H9 (cell line): Measurements from ENCODE around the gene ATP5F1B. TPM values are rescaled to one million over a fixed set of nuclear protein-coding genes. Genes with fewer than 3 reads are reported as not detected.
A peak's percentile ranks its signal among the peaks of the same experiment; 100 is the strongest.

Experiments
- DNase-seq: peaks from one replicate; pipeline ENCODE4 v3.0.0-alpha.2; 2017
- H2AFZ ChIP-seq: one replicate; pipeline ENCODE4 v1.6.1; 2013; ENCODE audit warnings: mild to moderate bottlenecking, low read length, control low read depth, moderate library complexity
- H2AK5ac ChIP-seq: 2 replicates; pipeline ENCODE4 v1.6.1; 2013; ENCODE audit warnings: low read length, control low read depth, mixed read lengths; ENCODE audit not compliant: insufficient read length
- H2BK120ac ChIP-seq: one replicate; pipeline ENCODE4 v1.6.1; 2013; ENCODE audit warnings: low read depth, mild to moderate bottlenecking, low read length, control low read depth, inconsistent platforms; ENCODE audit not compliant: poor library complexity, severe bottlenecking
- H2BK12ac ChIP-seq: 2 replicates; pipeline ENCODE4 v1.6.1; 2013; ENCODE audit warnings: low read length, control low read depth, mixed read lengths, low read depth; ENCODE audit not compliant: insufficient read length
- H2BK15ac ChIP-seq: 2 replicates; pipeline ENCODE4 v1.6.1; 2013; ENCODE audit warnings: low read depth, low read length, control low read depth
- H2BK20ac ChIP-seq: one replicate; pipeline ENCODE4 v1.6.1; 2013; ENCODE audit warnings: low read depth, mild to moderate bottlenecking, low read length, control low read depth, inconsistent platforms; ENCODE audit not compliant: poor library complexity, severe bottlenecking
- H2BK5ac ChIP-seq: 2 replicates; pipeline ENCODE4 v1.6.1; 2013; ENCODE audit warnings: low read length, control low read depth, mixed read lengths; ENCODE audit not compliant: insufficient read length
- H3K14ac ChIP-seq: 2 replicates; pipeline ENCODE4 v1.6.1; 2013; ENCODE audit warnings: low read length, control low read depth; ENCODE audit not compliant: insufficient read depth
- H3K18ac ChIP-seq: 2 replicates; pipeline ENCODE4 v1.6.1; 2013; ENCODE audit warnings: low read depth, mild to moderate bottlenecking, mixed read lengths, low read length, control low read depth; ENCODE audit not compliant: insufficient read length
- H3K23ac ChIP-seq: 2 replicates; pipeline ENCODE4 v1.6.1; 2013; ENCODE audit warnings: low read length, control low read depth, mixed read lengths, low read depth; ENCODE audit not compliant: insufficient read length
- H3K23me2 ChIP-seq: 2 replicates; pipeline ENCODE4 v1.6.1; 2013; ENCODE audit warnings: low read depth, mild to moderate bottlenecking, mixed read lengths, low read length, control low read depth; ENCODE audit not compliant: insufficient read length, poor library complexity, severe bottlenecking
- H3K27ac ChIP-seq: 2 replicates; pipeline ENCODE4 v1.5.1; 2013; ENCODE audit warnings: low read length, control low read depth, mixed read lengths, low read depth; ENCODE audit not compliant: insufficient read length
- H3K27me3 ChIP-seq: 2 replicates; pipeline ENCODE4 v1.6.1; 2013; ENCODE audit warnings: low read length, control low read depth, inconsistent platforms; ENCODE audit not compliant: insufficient read depth
- H3K4ac ChIP-seq: 2 replicates; pipeline ENCODE4 v1.6.1; 2013; ENCODE audit warnings: low read depth, mild to moderate bottlenecking, control low read depth, inconsistent platforms, low read length, moderate library complexity
- H3K4me1 ChIP-seq: 2 replicates; pipeline ENCODE4 v1.6.1; 2013; ENCODE audit warnings: low read length, control low read depth, inconsistent platforms; ENCODE audit not compliant: insufficient read depth
- H3K4me2 ChIP-seq: 2 replicates; pipeline ENCODE4 v1.6.1; 2013; ENCODE audit warnings: low read length, control low read depth, mixed read lengths; ENCODE audit not compliant: insufficient read length, insufficient read depth
- H3K56ac ChIP-seq: 2 replicates; pipeline ENCODE4 v1.6.1; 2013; ENCODE audit warnings: low read depth, mild to moderate bottlenecking, mixed read lengths, low read length, control low read depth; ENCODE audit not compliant: insufficient read length
- H3K79me1 ChIP-seq: 2 replicates; pipeline ENCODE4 v1.6.1; 2013; ENCODE audit warnings: low read depth, mild to moderate bottlenecking, moderate library complexity, low read length, control low read depth, inconsistent platforms; ENCODE audit not compliant: insufficient read depth, poor library complexity, severe bottlenecking
- H3K79me2 ChIP-seq: 2 replicates; pipeline ENCODE4 v1.6.1; 2013; ENCODE audit warnings: low read length, control low read depth, inconsistent platforms; ENCODE audit not compliant: insufficient read depth
- H3K9ac ChIP-seq: 2 replicates; pipeline ENCODE4 v1.6.1; 2013; ENCODE audit warnings: low read length, control low read depth, mixed read lengths; ENCODE audit not compliant: insufficient read length; ENCODE audit errors: extremely low read depth
- H3K9me3 ChIP-seq: one replicate; pipeline ENCODE4 v1.6.1; 2013; ENCODE audit warnings: low read depth, low read length, inconsistent platforms; ENCODE audit not compliant: control insufficient read depth
- H3T11ph ChIP-seq: one replicate; pipeline ENCODE4 v1.6.1; 2013; ENCODE audit warnings: mild to moderate bottlenecking, low read length, control low read depth, inconsistent platforms
- H4K20me1 ChIP-seq: one replicate; pipeline ENCODE4 v1.6.1; 2013; ENCODE audit not compliant: control insufficient read depth, insufficient read length, insufficient read depth
- H4K5ac ChIP-seq: 2 replicates; pipeline ENCODE4 v1.6.1; 2013; ENCODE audit warnings: low read depth, mild to moderate bottlenecking, mixed read lengths, low read length, control low read depth; ENCODE audit not compliant: insufficient read length
- H4K8ac ChIP-seq: replicated peaks from 2 replicates; pipeline ENCODE4 v1.6.1; 2013; ENCODE audit warnings: low read length, control low read depth, mixed read lengths, low read depth; ENCODE audit not compliant: insufficient read length
- H4K91ac ChIP-seq: 2 replicates; pipeline ENCODE4 v1.6.1; 2013; ENCODE audit warnings: low read depth, mild to moderate bottlenecking, moderate library complexity, mixed read lengths, low read length, control low read depth; ENCODE audit not compliant: insufficient read length
- H3K27ac Mint-ChIP-seq, 3 experiments: 2 replicates in 2 of 3; 3 replicates in 1 of 3; pipeline ENCODE4 v1.8.0; 2020 to 2021; ENCODE audit warnings: mixed read lengths in 3 of 3, mild to moderate bottlenecking in 1 of 3, moderate library complexity in 1 of 3
- H3K27me3 Mint-ChIP-seq: 2 replicates; pipeline ENCODE4 v1.8.0; 2021; ENCODE audit warnings: low read depth, mild to moderate bottlenecking, moderate library complexity, mixed read lengths
- H3K36me3 Mint-ChIP-seq, 3 experiments: 2 replicates in 2 of 3; 3 replicates in 1 of 3; pipeline ENCODE4 v1.8.0; 2020 to 2021; ENCODE audit warnings: low read depth in 3 of 3, mixed read lengths in 3 of 3; ENCODE audit not compliant: insufficient read depth in 1 of 3
- H3K4me1 Mint-ChIP-seq, 2 experiments: 2 replicates each; pipeline ENCODE4 v1.8.0; 2020; ENCODE audit warnings: mixed read lengths in 2 of 2
- H3K4me3 Mint-ChIP-seq, 2 experiments: 2 replicates in 1 of 2; 3 replicates in 1 of 2; pipeline ENCODE4 v1.8.0; 2020 to 2021; ENCODE audit warnings: mild to moderate bottlenecking in 2 of 2, mixed read lengths in 2 of 2, moderate library complexity in 1 of 2
- H3K9me3 Mint-ChIP-seq, 2 experiments: 2 replicates in 1 of 2; 3 replicates in 1 of 2; pipeline ENCODE4 v1.8.0; 2020; ENCODE audit warnings: mild to moderate bottlenecking in 2 of 2, mixed read lengths in 2 of 2, moderate library complexity in 1 of 2
- WGBS: extraction: QIAGEN DNeasy Blood & Tissue Kit; methylation state at CpG from one replicate; pipeline ENCODE4 v1.1.7; 2013; ENCODE audit warnings: missing lambda C conversion rate, low lambda C conversion rate, mixed read lengths; ENCODE audit not compliant: insufficient read length; ENCODE audit errors: extremely low coverage; 5-methylcytosine and 5-hydroxymethylcytosine counted together
- total RNA-seq: library from RNA; stranded (reverse); gene quantifications from 2 replicates; pipeline ENCODE4 v1.2.1, GENCODE V29; 2021
- TF ChIP-seq, protein P1 (sequence below): fragments of 200-600 bp; sonication (generic); conservative IDR thresholded peaks from 3 replicates; pipeline ENCODE4 v1.8.0; 2021; ENCODE audit warnings: antibody characterized with exemption, mild to moderate bottlenecking

Gene ATP5F1B
- total RNA-seq, 1 experiment from 2014 or later: 927 TPM

DNA sequence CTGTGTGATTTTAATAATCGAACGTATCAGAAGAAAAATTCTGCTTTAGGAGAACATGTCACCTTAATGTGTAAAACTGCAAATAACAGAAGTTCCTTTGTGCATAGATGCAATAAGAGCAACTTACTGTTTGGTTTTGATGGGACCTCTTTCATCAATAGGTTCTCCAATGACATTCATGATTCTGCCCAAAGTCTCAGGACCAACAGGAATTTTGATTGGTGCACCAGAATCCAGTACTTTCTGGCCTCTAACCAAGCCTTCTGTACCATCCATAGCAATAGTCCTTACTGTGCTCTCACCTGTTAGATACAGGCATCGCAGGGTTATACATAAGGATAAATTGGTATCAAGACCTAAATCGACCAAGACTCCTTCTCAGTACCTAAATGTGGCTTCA lies 1.1 kb downstream of the ATP5F1B start:
- H3K79me2 ChIP-seq: peaks cover 17% of the 10 kb centered on the region; the same call in 1 of the 2 replicates
- H4K20me1 ChIP-seq: no peaks in the 10 kb centered on the region
- H3K23ac ChIP-seq: no peak overlapping the region
- H3K9me3 Mint-ChIP-seq: no peaks in the 10 kb centered on the region
- no peak overlapping the region for H3K18ac ChIP-seq
- H3K14ac ChIP-seq: no peak overlapping the region
- H2BK5ac ChIP-seq: no peak overlapping the region
- H3K27ac Mint-ChIP-seq: peak overlapping the region in 2 of 3 experiments; percentile 99; a peak in 3 of 7 replicates
- no peak overlapping the region for H3K27ac ChIP-seq
- no peak overlapping the region for H3K56ac ChIP-seq
- no peak overlapping the region for H4K8ac ChIP-seq
- peak overlapping the region; percentile 99 to 100 for H3K4me3 Mint-ChIP-seq
- H2BK12ac ChIP-seq: no peak overlapping the region
- no peaks in the 10 kb centered on the region for H3K27me3 ChIP-seq
- H4K91ac ChIP-seq: no peak overlapping the region
- H3K23me2 ChIP-seq: no peaks in the 10 kb centered on the region
- H2BK15ac ChIP-seq: no peak overlapping the region
- TF ChIP-seq, protein P1, sequence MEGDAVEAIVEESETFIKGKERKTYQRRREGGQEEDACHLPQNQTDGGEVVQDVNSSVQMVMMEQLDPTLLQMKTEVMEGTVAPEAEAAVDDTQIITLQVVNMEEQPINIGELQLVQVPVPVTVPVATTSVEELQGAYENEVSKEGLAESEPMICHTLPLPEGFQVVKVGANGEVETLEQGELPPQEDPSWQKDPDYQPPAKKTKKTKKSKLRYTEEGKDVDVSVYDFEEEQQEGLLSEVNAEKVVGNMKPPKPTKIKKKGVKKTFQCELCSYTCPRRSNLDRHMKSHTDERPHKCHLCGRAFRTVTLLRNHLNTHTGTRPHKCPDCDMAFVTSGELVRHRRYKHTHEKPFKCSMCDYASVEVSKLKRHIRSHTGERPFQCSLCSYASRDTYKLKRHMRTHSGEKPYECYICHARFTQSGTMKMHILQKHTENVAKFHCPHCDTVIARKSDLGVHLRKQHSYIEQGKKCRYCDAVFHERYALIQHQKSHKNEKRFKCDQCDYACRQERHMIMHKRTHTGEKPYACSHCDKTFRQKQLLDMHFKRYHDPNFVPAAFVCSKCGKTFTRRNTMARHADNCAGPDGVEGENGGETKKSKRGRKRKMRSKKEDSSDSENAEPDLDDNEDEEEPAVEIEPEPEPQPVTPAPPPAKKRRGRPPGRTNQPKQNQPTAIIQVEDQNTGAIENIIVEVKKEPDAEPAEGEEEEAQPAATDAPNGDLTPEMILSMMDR: no peak
- H3K79me1 ChIP-seq: no peaks in the 10 kb centered on the region
- H3K9me3 ChIP-seq: no peaks in the 10 kb centered on the region
- no peak overlapping the region for H2BK20ac ChIP-seq
- H3K4me1 ChIP-seq: no peaks in the 10 kb centered on the region
- peaks cover 52 to 55% (median 53%) of the 10 kb centered on the region in 3 experiments for H3K36me3 Mint-ChIP-seq
- H3T11ph ChIP-seq: no peak overlapping the region
- H3K4ac ChIP-seq: no peak overlapping the region
- H2AK5ac ChIP-seq: no peak overlapping the region
- H3K27me3 Mint-ChIP-seq: no peaks in the 10 kb centered on the region
- no peak overlapping the region for H2AFZ ChIP-seq
- DNase-seq: no peak
- peak overlapping the region; percentile 96 for H3K4me2 ChIP-seq
- H4K5ac ChIP-seq: no peak overlapping the region
- H3K9ac ChIP-seq: peak overlapping the region; percentile 95
- peaks cover 16 to 18% of the 10 kb centered on the region in 2 experiments for H3K4me1 Mint-ChIP-seq
- no CpG with 5 or more reads among the region's 4 CpGs for WGBS
- H2BK120ac ChIP-seq: no peak overlapping the region
